IPS DF 4.7 (cell line): ENCODE measurements around the gene LZIC.

ENCODE experiments used
- DNase-seq: peaks from one replicate; pipeline ENCODE4 v3.0.0-alpha.2; 2013; ENCODE audit warnings: low spot score; ENCODE audit errors: extremely low read depth

The LZIC gene

GRCh38 chr1:9910423-9911178 lies 32.6 kb downstream of the LZIC start:
- peak; percentile 87 for DNase-seq

DNA sequence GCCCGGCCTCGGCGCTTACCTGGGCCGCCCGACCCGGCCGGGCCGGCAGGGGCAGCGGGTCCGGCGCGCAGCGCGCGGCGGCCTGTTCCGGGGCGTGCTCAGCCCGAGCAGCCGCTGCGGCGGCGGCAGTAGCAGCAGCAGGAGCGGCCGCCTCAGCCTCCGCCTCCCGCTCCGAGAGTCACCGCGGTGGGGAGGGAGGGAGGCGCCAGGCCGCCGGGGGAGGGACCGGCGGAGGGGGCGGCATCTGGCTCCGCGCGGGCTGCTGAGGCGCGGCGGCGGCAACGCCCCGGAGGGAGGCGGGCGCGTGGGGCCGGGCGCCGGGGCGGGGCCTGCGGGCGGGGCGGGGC lies 33.1 kb downstream of the LZIC start, which contains the start of gene CTNNBIP1:
Gene CTNNBIP1 (minus strand): TSS at position 194 of the 347 bp plus-strand sequence. CDS start 38,205 bp downstream, outside the sequence.
- no peak for DNase-seq

DNA sequence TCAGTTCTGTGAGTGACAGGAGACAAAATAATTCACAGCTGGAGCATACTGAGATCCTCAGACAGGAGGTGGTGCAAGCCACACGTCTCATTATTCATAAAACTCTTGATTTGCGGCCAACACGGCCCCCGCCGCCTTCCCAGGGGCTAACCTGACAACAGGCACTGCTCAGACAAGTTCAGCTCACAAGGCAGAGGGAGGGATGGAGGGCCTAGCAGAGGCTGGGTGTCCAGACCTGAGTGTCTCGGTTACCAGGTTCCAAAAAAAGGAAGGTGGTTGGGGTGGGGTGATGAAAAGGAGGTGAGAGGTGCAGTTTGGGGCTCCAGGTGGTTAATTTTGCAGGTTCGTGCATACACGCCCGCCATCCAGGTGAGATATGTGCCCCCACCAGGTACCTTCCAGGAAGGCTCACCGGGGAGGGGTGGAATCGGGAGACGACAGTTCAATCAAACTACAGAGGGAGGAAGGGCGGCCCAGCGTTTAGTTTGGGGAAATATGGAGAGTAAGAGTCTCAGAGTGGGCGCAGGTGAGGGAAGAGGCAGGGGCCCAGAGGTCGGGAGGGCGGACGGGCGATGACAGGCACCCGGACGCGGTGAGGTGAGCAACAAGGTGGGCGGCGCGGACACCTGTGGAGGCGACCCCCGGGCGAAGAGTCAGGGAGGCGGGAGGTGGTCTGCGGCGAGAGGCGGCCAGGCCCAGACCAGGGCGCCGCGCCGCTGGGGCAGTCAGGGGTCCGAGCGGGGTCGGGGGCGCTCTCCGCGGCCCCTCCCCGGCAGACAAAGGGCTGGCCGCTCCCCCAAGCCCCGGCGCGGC lies 33.8 kb downstream of the LZIC start:
- no peak for DNase-seq

- no peak for DNase-seq
Measured at GRCh38 chr1:9908871-9909233, 34.3 kb downstream of the LZIC start.

- DNase-seq: no peak
Measured at GRCh38 chr1:9907441-9907840, 35.8 kb downstream of the LZIC start.

- DNase-seq: no peak
Measured at GRCh38 chr1:9906466-9906865, 36.7 kb downstream of the LZIC start.

GRCh38 chr1:9905010-9905409 lies 38.2 kb downstream of the LZIC start:
- no peak for DNase-seq

DNA sequence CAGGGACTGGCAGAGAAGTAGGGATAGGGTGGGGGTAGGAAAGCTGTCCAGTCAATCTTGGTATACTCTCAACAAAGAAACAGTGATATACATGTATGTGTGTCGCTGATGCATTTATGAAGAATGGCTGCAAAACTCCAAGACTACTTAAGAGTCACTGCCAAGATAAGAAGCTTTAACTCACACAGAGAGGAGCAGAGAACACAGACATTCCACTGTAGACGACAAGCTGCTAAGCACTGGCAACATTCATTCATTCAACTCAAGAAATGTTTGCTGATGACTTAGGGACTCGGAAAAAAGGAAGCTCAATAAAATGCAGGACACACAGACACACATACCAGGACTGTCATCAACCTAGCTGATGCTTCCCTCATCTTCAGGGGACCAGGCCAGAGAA lies 38.6 kb downstream of the LZIC start:
- no peak for DNase-seq

DNA sequence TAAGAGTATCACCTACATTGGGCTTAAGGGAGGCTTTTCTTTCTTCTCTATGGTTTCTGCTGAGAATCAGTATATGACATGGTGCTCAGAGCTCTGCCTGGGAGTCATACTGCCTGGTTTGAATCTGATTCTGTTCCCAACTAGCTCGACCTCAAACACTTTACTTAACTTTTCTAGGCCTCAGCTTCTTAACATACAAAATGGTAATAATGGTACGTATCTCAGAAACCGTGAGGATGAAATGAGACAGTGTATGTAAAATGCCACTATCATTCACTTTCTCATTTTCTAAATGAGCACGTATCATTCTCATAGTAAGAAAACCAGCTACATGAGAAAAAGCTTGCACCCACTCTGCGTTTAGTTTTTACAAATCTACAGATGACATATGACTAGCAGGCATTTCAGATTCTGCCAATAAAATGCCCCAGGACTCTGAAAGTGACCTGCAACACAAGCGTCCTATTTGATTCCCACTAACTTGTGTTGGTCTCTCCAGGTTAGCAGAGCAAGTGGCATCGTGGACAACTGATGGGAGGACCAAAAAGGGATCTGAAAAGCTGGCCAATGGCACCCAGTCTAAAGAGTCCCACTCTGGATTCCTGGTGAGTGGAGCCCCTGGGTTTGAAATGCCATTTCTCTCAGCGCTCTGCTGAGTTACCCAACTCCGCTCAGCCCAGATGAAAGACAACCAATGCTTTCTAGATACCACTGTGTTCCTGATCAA lies 39.2 kb downstream of the LZIC start:
- no peak for DNase-seq

- DNase-seq: no peak
Measured at GRCh38 chr1:9902060-9902452, 41.1 kb downstream of the LZIC start.

DNA sequence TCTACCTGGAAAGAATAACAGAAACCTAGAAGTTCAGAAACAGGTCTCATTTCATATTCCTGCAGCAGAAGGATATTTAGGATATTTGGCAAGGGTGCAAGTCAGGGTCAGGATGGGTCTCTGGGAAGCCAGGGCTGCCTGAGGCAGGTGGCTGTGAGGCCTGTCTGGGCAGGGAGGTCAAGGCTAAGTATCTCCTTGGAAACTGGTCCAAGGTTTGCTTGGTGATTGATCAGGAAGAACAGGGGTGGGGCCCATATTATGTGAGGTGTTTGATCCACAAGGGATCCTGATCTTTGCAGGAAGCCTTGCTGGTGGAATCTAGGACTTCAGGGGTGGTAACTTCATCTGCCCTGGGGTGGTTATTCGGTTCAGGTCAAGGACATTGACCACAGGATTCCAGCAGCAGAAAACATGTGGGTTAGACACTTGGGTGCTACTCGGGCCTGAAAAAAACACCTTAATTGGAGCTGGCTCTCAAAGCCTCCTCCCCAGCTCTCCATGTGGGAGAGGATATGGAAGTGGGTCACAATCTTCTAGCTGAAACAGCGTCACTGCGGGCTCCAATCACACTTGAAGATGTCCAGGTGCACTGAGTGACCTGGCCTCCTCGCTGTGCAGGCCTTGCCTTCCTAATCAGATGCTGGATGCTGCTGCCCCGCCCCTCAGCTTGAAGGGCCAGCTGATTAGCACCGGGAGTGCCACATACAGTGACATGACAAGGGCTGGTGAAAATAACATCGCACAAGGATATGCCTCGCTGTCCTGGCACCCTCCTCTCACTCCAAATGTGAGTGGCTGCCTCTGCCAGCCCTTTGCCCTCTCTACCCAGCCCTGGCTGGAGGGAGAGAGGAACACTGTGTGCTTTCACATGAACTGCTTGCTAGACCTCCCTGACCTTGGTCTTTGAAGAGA lies 41.8 kb downstream of the LZIC start:
- DNase-seq: no peak

GRCh38 chr1:9900142-9901043 lies 42.8 kb downstream of the LZIC start:
- DNase-seq: no peak

GRCh38 chr1:9894115-9894514 lies 49.1 kb downstream of the LZIC start:
- no peak for DNase-seq

DNA sequence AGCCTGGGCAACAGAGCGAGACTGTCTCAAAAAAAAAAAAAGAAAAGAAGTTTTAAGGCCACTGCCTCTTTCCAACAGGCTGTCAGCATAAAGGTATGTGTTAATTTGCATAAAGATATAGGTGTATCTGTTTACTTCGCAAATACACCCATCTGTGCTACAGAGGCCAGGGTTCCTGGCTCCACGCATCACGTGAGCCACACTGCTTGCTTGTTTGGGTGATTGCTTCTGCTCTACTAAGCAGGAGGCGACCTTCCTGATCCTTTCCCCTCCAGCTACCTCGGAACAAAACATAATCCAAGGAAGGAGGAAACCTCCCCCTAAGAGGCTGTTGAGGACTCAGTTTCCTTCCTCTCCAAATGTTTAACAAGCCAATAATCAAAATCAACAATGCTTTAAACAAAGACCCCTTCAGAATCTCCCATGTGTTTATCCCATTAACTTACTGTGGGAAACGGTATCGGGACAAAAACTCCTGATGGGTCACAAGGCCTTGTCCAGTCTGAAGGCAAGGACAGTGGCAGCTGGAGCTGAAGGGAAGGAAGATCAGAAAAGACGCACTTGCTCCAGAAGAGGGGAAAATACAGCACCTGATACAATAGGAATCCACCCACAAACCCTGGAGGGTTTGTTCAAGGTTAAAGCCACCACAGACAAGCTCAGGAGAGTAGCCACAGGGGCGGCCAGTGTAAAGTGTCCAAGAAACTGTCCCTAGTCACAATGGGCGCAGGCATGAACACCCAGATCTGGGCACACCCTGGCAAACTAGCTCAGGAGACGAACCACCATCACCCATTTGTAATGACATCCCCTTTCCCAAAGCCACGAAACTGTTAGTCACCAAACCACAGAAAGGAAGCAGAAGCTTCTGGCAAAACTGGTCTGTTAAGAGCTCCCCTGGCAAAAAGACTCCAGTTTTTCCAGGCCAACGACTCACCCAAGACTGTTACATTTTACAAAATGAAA lies 50.3 kb downstream of the LZIC start:
- DNase-seq: no peak

DNA sequence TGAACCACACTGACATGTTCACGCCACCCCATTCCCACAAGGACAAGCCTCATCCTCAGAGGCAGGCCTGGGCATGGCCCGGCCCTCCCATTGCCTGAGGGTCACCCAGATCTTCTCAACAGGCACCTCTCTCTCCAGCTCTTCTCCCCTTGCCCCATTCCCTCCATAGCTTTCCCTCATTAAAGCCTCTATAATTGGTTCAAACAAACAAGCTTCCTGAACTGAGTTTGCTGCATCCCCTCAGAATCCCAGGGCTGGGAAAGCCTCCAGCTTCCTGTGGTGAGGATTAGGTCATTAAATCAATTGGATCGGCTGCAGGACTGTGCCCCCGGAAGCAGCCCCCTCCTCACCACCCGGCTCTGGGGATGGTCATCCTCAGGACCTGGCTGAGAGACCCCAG lies 52.0 kb downstream of the LZIC start:
- no peak for DNase-seq

GRCh38 chr1:9890224-9890731 lies 52.9 kb downstream of the LZIC start:
- no peak for DNase-seq

GRCh38 chr1:9889411-9889810 lies 53.8 kb downstream of the LZIC start:
- no peak for DNase-seq

GRCh38 chr1:9888886-9889285 lies 54.3 kb downstream of the LZIC start:
- DNase-seq: no peak

GRCh38 chr1:9887070-9887469 lies 56.1 kb downstream of the LZIC start:
- no peak for DNase-seq
